ENCODE data around the gene ZFAND4.
"Not testable (repeated sequence)": the region's sequence is repeated elsewhere in the genome, so short reads cannot be mapped to it uniquely, and the experiment has no call there.

Gene ZFAND4

DNA sequence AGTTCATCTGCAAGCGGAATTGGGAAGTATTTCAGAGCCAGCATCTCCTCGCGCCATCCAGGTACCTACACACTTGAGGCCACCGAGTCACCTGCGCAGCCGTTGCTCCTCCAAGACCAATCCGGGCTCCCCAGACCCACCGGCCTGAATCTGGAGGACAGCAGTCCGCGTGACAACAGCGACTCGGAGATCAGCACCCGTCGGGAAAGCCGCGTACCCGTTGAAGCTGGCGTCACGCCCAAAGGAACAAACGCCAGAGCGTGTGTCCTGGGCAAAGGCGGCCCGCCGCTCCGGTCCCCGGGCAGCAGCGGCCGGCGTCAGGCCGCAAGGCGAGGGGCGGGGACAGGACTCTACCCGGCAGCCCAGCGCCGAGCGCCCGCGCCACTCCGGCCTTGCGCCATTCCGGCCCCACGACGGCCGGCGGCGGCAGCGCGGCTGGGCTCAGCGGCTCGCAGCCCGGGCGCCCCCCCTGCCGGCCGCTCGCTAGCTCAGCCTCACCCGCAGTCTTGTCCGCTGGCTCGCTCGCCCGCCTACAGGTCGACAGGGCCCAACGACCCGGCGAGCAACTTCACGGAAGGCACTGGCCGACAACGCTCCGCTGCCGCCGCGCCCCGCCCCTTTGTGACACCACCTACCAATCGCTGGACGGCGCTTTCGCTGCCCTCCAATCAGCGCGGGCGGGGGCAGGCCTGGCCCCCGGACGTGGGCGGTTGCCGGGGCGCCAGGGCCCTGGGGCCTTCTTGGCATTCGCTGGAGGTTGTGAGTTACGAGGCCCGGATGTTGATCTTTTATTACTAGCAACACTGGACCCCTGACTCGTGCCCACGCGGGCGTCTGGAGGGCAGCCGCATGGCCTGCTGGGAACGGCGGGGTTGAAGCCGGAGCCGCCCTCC, at the start of gene ZFAND4:
TSS of gene ZFAND4 (minus strand) at position 592 of the 893 bp plus-strand sequence. CDS start 9,047 bp downstream, outside the sequence.
- peak; percentile 87 for DNase-seq

DNA sequence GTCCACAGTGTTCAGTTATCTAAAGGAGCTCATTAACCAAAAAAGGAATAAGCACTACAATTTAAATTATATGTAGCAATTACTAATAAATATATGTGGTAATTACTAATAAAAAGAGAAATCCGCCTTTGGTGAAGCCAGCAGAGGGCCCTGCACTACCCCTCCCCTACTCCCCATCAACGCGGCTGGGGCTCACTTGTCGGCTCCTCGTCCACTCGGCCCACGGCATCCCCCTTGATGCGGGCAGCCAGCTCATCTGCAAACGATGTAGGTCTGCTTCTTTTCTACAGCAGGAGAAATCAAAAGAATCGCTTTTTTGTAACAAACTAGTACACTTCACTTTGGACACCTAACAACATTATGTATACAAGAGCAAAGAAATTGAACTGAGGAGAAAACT, 48.9 kb upstream of the ZFAND4 start:
- not testable (repeated sequence) for DNase-seq

DNA sequence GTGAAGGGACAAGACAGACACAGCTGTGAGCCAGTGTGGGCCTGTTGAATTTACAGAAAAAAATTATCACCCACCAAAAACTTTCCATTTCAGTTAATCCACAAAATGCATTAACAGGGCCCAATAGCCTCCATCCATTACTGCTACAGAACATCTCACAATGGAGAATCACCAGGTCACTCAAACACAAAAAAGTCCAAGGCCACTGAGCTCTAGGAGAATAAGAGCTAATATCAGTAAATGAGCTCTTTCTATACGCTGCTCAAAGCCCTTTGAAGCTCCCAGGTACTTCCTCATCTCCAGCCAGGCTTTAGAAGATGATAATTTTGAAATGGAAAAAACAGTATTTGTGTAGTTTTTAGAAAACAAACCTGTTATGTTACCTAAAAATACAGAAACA, 45.1 kb upstream of the ZFAND4 start:
- not testable (repeated sequence) for DNase-seq

DNA sequence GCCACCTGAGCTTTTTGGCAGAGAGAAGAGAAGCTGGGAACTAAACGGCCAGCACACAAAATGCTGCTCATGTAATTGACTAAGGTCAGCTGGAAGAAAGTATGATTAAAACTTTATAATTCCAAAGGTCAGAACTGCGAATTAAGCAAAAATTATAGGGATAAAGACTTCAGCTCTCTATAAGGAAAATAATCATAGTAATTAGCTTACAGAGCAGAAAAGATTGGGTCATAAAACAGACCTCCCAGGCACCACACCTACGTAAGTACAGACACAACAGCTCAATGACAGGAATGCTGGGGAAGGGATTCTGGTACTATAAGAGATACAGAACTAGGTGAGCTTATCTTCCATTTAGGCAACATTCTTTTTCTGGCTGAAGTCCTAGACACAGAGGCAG, 44.5 kb upstream of the ZFAND4 start:
- DNase-seq: not testable (repeated sequence)

DNA sequence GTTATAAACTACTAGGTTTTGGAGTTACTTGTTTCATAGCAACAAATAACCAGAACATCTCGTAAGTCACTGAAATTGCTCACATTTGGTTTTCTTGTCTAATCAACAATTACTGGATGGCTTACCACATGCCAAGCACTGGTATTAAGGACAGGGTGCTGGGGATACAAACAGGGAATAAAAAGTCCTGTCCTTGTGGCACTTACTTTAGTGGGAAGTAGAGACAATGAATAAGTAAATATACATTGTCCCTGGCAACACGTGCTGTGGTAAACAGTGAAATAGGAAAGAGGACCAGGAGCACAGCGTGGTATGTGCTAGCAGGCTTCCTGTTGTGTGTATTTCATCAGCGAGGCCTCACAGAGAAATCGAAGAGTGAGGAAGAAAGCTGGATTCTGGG, 38.7 kb upstream of the ZFAND4 start:
- DNase-seq: not testable (repeated sequence)

DNA sequence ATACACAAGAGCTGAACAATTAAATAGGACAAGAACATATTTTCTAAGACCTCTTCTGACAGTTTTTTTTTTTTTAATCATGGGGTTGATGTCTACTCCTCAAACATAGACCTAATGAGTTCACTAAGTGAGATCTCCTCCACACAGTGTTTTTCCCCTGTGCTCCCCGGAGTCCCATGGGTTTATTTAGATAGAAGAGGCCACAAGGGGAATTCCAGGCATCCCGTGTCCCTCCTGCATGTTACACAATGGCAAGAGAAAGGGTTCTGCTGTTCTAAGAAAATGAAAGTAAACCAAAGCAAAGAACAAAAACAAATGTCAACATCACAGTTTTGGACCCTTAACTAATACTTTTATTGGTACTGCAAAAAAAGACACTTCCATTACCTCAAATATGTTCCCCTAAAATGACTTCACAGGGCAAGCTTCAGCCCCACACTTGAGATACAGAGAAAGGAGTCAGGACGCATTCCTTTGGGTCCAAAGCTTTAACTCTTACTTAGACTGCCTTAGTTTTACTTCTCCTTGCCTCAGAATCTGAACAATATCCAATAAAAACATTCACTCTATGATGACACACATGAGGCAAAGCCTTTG, 37.7 kb upstream of the ZFAND4 start:
- DNase-seq: not testable (repeated sequence)

DNA sequence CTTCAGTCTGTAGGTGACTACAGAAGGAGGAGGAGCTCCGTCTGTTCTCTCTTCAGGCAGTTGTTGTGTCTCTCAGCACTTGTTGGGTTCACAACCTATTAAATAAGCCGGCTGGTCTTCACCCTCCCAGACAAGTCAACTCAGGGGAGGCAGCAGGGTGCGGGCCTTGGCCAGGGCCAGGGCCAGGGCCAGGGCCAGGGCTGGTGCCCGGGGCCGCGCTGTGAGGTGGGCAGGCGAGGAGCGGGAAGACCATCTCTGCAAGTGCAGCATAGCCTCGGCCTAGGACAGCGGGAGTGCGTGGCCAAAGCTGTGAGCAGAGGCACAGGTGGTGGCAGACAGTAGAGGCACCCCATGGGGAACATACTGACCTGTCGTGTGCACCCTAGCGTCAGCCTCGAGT, 5.9 kb upstream of the ZFAND4 start:
- not testable (repeated sequence) for DNase-seq

DNA sequence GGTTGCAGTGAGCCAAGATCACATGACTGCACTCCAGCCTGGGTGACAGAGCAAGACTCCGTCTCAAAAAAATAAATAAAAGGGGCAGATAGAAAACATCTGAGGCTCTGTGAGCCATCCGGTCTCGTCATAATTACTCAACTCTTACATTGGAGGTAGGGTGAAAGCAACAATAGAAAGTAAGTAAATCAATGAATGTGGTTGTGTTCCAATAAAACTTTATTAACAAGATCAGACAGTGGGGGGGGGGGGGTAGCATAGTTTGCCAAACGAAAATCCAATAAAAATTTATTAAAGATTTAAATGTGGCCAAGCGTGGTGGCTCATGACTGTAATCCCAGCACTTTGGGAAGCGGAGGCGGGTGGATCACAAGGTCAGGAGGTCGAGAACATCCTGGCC, 2.8 kb upstream of the ZFAND4 start:
- no peak for DNase-seq

DNA sequence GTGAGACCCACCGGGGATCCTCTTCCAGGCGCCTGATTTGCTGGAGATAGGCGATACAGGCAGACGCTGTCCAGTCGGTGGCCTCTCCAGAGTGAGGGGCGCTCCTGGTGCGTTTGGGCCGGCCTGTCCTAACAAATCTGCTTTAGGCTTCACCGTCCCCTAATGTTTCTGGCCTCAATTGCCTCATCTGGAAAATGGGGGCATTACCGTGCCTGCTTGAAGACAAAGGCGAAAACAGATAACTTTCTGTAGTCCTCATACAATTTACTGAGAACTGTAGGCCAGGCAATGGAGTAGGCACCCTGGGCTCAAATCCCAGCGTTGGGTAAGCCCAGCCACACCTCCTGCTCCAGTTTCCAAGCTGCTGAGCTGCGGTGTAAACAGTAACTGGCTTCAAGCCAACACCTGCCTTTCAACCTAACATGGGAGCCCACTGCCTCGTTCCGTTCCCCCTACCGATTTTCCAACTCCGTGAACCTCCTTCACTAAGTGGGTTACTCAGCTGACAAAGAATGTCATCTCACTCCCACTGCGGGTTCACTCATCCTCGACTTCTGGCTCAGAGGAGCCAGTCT, 589 bp upstream of the ZFAND4 start:
- no peak for DNase-seq

DNA sequence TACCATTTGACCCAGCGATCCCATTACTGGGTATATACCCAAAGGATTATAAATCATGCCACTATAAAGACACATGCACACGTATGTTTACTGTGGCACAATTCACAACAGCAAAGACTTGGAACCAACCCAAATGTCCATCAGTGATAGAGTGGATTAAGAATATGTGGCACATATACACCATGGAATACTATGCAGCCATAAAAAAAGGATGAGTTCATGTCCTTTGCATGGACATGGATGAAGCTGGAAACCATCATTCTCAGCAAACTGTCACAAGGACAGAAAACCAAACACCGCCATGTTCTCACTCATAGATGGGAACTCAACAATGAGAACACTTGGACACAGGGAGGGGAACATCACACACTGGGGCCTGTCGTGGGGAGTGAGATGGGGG, 1.3 kb downstream of the ZFAND4 start:
- DNase-seq: not testable (repeated sequence)

DNA sequence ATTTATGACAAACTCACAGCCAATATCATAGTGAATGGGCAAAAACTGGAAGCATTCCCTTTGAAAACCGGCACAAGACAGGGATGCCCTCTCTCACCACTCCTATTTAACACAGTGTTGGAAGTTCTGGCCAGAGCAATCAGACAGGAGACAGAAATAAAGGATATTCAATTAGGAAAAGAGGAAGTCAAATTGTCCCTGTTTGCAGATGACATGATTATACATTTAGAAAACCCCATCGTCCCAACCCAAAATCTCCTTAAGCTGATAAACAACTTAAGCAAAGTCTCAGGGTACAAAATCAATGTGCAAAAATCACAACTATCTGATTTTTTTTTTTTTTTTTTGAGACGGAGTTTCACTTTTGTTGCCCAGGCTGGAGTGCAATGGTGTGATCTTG, 2.7 kb downstream of the ZFAND4 start:
- DNase-seq: not testable (repeated sequence)

DNA sequence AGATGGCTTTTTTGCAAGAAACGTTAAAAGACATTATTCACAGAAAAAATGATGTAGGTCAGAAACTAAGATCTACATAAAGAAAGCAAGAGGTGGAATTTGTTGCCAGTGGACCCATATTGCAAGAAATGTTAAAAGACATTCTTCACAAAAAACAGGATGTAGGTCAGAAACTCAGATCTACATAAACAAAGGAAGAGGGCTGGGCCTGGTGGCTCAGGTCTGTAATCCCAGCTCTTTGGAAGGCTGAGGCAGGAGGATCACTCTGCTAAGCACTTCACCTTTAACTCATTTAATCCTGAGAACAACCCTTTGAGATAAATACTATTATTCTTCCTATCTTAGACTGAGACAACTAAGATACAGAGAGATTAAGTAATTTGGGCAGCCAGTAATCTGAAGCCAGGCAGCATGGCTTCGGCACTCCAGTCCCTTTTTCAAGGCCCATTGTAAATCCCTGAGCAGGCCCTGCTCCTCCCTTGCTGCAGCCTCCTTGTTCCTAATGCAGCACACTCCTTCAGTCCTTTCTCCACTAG, 11.6 kb downstream of the ZFAND4 start:
- no peak for DNase-seq

DNA sequence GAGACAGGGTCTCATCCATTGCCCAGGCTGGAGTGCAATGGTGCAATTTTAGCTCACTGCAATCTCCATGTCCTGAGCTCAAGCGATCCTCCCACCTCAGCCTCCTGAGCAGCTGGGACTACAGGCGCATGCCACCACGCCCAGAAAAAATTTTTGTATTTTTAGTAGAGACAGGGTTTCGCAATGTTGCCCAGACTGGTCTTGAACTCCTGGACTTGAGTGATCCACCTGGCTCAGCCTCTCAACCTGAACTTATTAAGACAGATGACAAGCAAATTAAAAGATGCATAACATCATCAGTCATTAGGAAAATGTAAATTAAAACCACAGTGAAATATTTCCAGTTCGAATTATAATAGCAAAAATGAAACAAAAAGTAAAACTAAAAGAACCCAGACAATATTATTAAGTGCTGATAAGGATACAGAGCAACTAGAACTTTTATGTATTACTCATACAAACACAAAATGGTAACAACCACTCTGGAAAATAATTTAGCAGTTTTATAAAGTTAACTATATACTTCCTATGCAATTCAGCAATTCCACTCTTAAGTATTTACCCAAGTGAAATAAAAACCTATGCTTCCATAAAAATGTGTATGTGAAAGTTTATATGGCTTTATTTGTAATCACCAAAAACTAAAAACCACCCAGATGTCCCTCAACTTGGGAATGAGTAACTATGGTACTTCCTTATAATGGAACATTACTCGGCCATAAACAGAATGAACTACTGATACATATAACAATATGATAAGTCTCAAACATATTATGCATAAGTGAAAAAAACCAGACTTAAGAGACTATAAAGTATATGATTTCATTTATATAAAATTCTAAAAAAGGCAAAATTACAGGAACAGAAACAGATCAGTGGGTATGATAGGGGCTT, 15.3 kb downstream of the ZFAND4 start:
- DNase-seq: no peak

DNA sequence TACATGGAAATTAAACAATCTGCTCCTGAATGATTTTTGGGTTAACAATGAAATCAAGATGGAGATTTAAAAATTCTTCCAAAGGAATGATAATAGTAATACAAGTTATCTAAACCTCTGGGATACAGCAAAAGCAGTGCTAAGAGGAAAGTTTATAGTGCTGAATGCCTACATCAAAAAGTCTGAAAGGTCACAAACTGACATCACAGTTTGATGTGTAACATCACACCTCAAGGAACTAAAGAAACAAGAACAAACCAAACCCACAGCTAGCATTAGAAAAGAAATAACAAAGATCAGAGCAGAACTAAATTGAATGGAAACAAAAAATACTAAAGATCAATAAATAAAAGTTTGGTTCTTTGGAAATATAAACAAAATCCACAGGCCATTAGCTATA, 17.4 kb downstream of the ZFAND4 start:
- no peak for DNase-seq

DNA sequence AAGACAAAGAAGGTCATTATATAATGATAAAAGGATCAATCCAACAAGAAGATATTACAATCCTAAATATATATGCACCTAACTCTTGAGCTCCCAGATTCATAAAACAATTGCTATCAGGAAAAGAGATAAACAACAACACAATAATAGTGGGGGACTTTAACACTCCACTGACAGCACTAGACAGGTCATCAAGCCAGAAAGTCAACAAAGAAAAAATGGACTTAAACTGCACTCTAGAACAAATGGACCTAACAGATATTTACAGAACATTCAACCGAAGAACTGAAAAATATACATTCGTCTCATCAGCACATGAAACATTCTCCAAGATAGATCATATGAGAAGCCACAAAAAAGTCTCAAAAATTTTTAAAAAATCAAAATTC, 17.8 kb downstream of the ZFAND4 start:
- not testable (repeated sequence) for DNase-seq

DNA sequence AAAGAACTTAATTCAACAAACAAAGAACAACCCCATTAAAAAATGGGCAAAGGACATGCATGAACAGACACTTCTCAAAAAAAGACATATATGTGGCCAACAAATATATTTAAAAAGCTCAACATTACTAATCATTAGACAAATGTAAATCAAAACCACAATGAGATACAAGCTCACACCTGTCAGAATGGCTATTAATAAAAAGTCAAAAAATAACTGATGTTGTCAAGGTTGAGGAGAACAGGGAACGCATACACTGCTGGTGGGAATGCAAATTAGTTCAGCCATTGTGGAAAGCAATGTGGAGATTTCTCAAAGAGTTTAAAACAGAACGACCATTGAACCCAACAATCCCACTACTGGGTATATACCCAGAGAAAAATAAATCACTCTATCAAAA, 19.1 kb downstream of the ZFAND4 start:
- DNase-seq: no peak

DNA sequence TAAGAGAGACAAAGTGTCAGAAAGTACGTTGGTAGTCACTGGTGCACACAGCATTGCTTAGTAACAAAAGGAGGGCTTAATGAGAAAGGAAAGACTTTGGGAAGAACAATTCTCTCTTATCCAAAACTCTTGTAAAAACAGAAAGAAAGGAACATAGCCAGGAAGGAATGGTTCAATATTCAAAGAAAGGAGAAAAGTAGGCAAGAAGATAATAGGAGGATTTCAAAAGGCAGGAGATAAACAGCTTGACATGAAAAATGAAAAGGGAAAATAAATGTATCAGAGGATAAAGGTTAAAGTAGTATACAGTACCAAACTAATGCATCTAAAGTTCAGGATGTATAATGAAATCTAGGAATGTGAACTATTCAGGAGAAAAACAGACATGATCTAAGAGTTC, 20.1 kb downstream of the ZFAND4 start:
- no peak for DNase-seq

DNA sequence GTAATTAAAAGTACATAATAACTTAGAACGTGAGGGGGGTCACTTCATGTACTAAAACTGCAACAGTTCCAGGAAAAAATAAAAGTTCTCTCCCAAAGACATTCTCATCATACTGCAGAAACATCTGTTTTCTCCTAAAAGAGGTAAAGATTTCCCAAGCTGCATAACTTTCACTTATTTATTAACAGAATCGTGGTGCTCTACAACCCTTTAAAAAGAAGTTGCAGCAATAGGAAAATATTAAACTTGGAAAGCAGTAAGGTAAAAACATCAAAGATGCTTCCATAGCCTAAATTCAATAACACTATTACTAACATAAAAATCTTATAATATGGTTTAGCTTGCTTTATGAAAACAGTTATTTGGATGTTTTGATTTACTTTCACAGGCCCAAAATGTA, 23.3 kb downstream of the ZFAND4 start:
- DNase-seq: no peak

DNA sequence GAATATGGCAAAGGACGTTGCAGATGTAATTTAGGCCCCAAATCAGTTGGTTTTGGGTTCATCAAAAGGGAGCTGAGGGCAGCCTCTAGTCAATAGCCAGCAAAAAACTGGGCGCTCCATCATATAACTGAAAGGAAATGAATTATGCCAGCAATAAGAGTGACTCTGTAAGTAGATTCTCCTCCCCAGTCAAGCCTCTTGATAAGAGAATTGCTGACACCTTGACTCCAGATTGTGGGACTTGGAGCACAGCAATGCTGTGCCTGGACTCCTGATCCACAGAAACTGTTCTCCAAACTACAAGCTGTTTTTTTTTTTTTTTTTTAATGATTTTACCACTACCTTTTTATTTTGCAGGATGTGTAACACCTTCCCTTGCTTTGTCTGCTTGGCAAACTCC, 25.5 kb downstream of the ZFAND4 start:
- DNase-seq: no peak

DNA sequence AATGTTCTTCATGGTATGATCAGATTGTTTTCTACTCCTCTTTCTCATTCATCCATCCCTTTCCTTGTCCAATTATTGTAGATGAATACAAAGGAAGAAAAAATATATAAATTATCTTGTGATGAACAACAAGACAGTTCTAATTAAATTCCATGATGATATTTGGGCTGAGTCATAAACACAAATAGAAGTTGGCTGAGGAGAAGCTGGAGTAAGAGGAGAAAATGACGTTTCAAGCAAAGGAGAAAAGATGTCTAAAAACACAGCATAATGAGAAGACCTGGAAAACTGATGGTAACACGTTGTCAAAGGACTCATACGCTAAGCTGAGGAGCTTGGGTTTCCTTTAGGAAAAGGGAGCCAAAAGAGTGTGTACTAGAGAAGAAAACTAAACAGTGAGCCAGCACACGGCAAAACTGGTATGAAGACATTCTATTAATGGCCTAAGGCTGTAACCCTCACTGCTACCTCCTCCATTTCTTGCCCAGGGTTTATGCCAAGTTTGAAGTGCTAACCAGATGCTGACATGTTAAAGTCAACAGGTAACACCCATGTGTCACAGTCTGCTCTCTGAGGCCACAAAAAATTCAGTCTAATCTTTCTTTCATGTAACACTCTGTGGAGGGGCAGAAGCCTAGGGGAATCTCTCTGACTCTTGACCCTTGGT, 26.1 kb downstream of the ZFAND4 start:
- DNase-seq: no peak

DNA sequence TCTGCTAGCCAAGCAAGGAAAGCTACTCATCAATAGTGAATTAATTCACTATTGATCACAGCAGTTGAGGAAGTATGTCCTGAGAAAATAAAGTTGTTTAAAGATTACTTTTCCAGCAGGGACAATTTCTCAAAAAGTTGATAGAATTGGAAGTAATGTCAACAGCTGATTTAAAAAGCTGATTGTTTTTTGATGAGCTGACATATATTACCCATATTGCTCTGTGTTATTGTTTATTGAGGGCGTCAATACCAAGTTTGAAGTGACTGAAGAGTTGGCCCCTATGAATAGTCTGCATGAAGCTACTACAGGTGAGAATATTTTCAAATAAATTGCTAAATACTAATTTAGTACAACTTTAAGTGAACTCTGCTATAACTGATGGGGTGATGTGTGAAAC, 28.0 kb downstream of the ZFAND4 start:
- no peak for DNase-seq

DNA sequence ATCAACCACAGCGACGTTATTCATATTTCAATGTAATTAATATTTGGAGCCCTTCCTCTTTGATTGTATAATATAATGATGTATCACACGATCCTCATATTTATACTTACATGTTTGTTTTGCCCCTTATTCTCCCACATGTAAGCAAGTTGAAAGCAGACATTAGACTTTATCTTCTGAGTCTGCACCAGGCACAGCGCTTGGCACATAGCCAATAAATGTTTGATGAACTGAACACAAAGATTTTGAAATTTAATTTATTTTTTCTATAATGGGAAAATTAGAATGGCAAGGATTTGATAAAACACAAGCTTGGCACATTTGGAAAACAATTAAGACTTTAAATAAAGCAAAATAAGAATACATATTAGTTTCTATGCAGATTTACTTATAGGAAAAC, 31.6 kb downstream of the ZFAND4 start:
- DNase-seq: no peak
